Stimulated activated CD4-positive, alpha-beta T cell treated with anti-CD3 and anti-CD28 coated beads, TNF-alpha, amount 100 ng/mL, for 4 hours (primary cell): ENCODE data around the gene EVI2A.

Source experiments
- DNase-seq, 3 experiments: peaks; one replicate each; pipeline ENCODE4 v3.0.0-alpha.2; 2020; ENCODE audit warnings: low read depth in 3 of 3

Gene EVI2A

GRCh38 chr17:31273516-31273915 lies 47.9 kb downstream of the EVI2A start:
- no peak for DNase-seq

GRCh38 chr17:31272803-31273202 lies 48.6 kb downstream of the EVI2A start:
- no peak for DNase-seq

- no peak for DNase-seq
These were observed 49.2 kb downstream of the EVI2A start for GRCh38 chr17:31272236-31272635.

- DNase-seq = no peak
These were observed 51.8 kb downstream of the EVI2A start for GRCh38 chr17:31269578-31269983.

- no peak for DNase-seq
These were observed 52.3 kb downstream of the EVI2A start for GRCh38 chr17:31269036-31269577.
